Left lung (tissue), 10 donors: ENCODE data around the gene TNIK. TPM values are rescaled to one million over a fixed set of nuclear protein-coding genes. Genes with fewer than 3 reads are reported as not detected.

Source experiments
- ATAC-seq: fragments of 200-7000 bp; cut with Tn5 transposase; one replicate; pipeline ENCODE4 v1.9.1; 2020; ENCODE audit warnings: moderate library complexity
- DNase-seq, 4 donors: peaks; one replicate each; pipeline ENCODE4 v3.0.0-alpha.2; 2013 to 2020
- H3K27ac ChIP-seq, 2 donors: fragments of 200-600 bp; sonication (generic) in 1 of 2; one replicate each; pipeline versions ENCODE4 v1.5.0 to v1.8.0; 2020 to 2021
- H3K27me3 ChIP-seq, 2 donors: fragments of 200-600 bp; sonication (generic) in 1 of 2; one replicate each; pipeline versions ENCODE4 v1.5.0 to v1.8.0; 2020 to 2021
- H3K36me3 ChIP-seq, 2 donors: fragments of 200-600 bp; sonication (generic) in 1 of 2; one replicate each; pipeline versions ENCODE4 v1.5.0 to v1.8.0; 2020 to 2021
- H3K4me1 ChIP-seq, 2 donors: fragments of 200-600 bp; one replicate each; pipeline ENCODE4 v1.8.0; 2021
- H3K4me3 ChIP-seq, 2 donors: fragments of 200-600 bp; sonication (generic) in 1 of 2; one replicate each; pipeline versions ENCODE4 v1.5.0 to v1.8.0; 2020 to 2021; ENCODE audit warnings: mild to moderate bottlenecking in 1 of 2
- H3K9me3 ChIP-seq, 2 donors: fragments of 200-600 bp; sonication (generic) in 1 of 2; one replicate each; pipeline versions ENCODE4 v1.5.0 to v1.8.0; 2020 to 2021
- intact Hi-C, 2 donors: fragments of 100-400 bp; cut with DNase I; formaldehyde crosslinking; loops; one replicate each; pipeline versions ENCODE4 v1.11.2 to v1.14.2; 2022
- polyA plus RNA-seq, 6 donors: library from polyadenylated mRNA; unstranded; fragments of 120-200 nt; gene quantifications; one replicate each; pipeline ENCODE4 v1.2.1, GENCODE V29; 2013; ENCODE audit not compliant: insufficient read length in 6 of 6
- total RNA-seq, 2 donors: library from RNA; stranded (reverse); fragmentation: NEBNext Ultra II Directional; extraction: Animal tissue kit (Norgen Biotek cat#: 25700); gene quantifications; one replicate each; pipeline ENCODE4 v1.2.1, GENCODE V29; 2021
- TF ChIP-seq, protein P1 (sequence below), 2 donors: fragments of 200-600 bp; sonication (generic) in 1 of 2; IDR thresholded peaks; one replicate each; pipeline versions ENCODE4 v1.5.0 to v1.8.0; 2021; ENCODE audit warnings: antibody characterized with exemption in 2 of 2
- donor health status: DM: no; HTN: yes; CAD: no.
- donor health status: DM: no; HTN: no; CAD: no.

The TNIK gene
- total and polyA plus RNA-seq, 8 donors = 14.8 to 42.0 (median 17.4) TPM

DNA sequence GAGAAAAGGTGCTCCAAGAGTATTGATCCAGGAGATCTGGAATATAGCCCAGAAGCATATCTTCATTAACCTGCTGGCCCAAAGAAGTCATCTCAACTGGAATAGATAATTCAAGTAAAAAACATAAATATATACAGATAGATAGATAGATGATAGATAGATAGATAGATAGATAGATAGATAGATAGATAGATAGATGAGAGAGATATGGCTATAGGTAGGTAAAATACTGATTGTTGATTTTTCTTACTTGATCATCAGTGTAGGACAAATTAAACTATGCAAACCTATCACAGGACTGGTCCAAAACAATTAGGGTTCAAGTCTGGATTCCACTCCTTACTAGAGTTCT lies 83.6 kb downstream of the TNIK start:
- DNase-seq (no peak), ATAC-seq (no peak)
- intact Hi-C loops = no loop called here
- Histone ChIP-seq H3K27me3 (no peaks in the 10 kb centered on the region), H3K9me3 (no peaks in the 10 kb centered on the region), H3K4me1 (peaks cover 15 to 34% of the 10 kb centered on the region in 2 donors), H3K27ac (peak overlapping the region in 1 of 2 donors; percentile 85), H3K4me3 (no peak overlapping the region), H3K36me3 (no peaks in the 10 kb centered on the region)
- TF ChIP-seq, protein P1, sequence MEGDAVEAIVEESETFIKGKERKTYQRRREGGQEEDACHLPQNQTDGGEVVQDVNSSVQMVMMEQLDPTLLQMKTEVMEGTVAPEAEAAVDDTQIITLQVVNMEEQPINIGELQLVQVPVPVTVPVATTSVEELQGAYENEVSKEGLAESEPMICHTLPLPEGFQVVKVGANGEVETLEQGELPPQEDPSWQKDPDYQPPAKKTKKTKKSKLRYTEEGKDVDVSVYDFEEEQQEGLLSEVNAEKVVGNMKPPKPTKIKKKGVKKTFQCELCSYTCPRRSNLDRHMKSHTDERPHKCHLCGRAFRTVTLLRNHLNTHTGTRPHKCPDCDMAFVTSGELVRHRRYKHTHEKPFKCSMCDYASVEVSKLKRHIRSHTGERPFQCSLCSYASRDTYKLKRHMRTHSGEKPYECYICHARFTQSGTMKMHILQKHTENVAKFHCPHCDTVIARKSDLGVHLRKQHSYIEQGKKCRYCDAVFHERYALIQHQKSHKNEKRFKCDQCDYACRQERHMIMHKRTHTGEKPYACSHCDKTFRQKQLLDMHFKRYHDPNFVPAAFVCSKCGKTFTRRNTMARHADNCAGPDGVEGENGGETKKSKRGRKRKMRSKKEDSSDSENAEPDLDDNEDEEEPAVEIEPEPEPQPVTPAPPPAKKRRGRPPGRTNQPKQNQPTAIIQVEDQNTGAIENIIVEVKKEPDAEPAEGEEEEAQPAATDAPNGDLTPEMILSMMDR (IDR thresholded peaks at IDR 0.05) = no peak

- H3K4me3 ChIP-seq = no peak overlapping the region
- no peaks in the 10 kb centered on the region for H3K9me3 ChIP-seq
- H3K36me3 ChIP-seq = no peaks in the 10 kb centered on the region
- H3K27ac ChIP-seq = peak overlapping the region; percentile 61 to 85
- DNase-seq (peak in 1 of 4 donors; percentile 43), ATAC-seq (peak; percentile 69)
- peaks cover 15 to 34% of the 10 kb centered on the region in 2 donors for H3K4me1 ChIP-seq
- TF ChIP-seq, protein P1 (IDR thresholded peaks at IDR 0.05) = no peak
- no peaks in the 10 kb centered on the region for H3K27me3 ChIP-seq
- intact Hi-C loops = no loop called here
Measured at GRCh38 chr3:171375666-171376595, 84.3 kb downstream of the TNIK start.

GRCh38 chr3:171374661-171375285 lies 85.4 kb downstream of the TNIK start:
- DNase-seq (no peak), ATAC-seq (peak; percentile 35)
- H3K9me3 ChIP-seq = no peaks in the 10 kb centered on the region
- H3K27ac ChIP-seq = peak overlapping the region in 1 of 2 donors; percentile 85
- TF ChIP-seq, protein P1 (IDR thresholded peaks at IDR 0.05) = no peak
- H3K27me3 ChIP-seq = no peaks in the 10 kb centered on the region
- H3K4me3 ChIP-seq = no peak overlapping the region
- intact Hi-C loops = no loop called here
- peaks cover 15 to 34% of the 10 kb centered on the region in 2 donors for H3K4me1 ChIP-seq
- no peaks in the 10 kb centered on the region for H3K36me3 ChIP-seq

DNA sequence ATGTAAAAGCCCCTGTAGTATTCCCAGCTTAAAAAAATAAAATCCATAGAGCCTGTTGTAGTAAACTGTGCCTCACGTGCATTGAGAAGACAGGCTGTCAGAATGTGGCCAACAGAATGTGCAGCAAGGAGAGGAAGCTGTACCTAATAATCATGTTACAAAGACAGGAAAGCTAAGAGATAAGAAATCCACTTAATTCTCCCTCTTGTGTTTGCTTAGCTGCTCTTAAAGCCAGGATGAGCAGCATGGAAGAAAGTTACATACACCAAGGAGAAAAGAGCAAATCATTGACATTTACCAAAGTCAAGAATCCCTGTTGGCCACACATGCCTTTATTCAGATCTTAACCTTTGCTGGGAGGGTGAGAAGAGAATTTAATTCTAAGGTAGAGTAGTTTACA lies 85.9 kb downstream of the TNIK start:
- DNase-seq (no peak), ATAC-seq (no peak)
- TF ChIP-seq, protein P1 (IDR thresholded peaks at IDR 0.05) = no peak
- Histone ChIP-seq H3K27me3 (no peaks in the 10 kb centered on the region), H3K27ac (peak overlapping the region in 1 of 2 donors; percentile 85), H3K9me3 (no peaks in the 10 kb centered on the region), H3K4me1 (peaks cover 15 to 34% of the 10 kb centered on the region in 2 donors), H3K4me3 (no peak overlapping the region), H3K36me3 (no peaks in the 10 kb centered on the region)
- intact Hi-C loops = no loop called here

GRCh38 chr3:171373711-171374110 lies 86.5 kb downstream of the TNIK start:
- intact Hi-C loops = no loop called here
- ATAC-seq = no peak
- Histone ChIP-seq H3K9me3 (no peaks in the 10 kb centered on the region), H3K4me3 (no peak overlapping the region), H3K4me1 (peaks cover 15 to 34% of the 10 kb centered on the region in 2 donors), H3K27me3 (no peaks in the 10 kb centered on the region), H3K36me3 (no peaks in the 10 kb centered on the region), H3K27ac (no peak overlapping the region)
- no peak for DNase-seq
- TF ChIP-seq, protein P1 (IDR thresholded peaks at IDR 0.05) = no peak
